H1 (cell line): Measurements from ENCODE around the gene CXCL10. TPM values are rescaled to one million over a fixed set of nuclear protein-coding genes. Genes with fewer than 3 reads are reported as not detected.

Source experiments
- CTCF ChIA-PET: fragments of 300-600 bp; sonication (Branson Sonifier 250); formaldehyde crosslinking; loops from one replicate; lab custom pipeline; 2021; ENCODE audit not compliant: partially characterized antibody; lab: Charles Lee
- POLR2A ChIA-PET: fragments of 300-600 bp; sonication (Branson Sonifier 250); formaldehyde crosslinking; loops from one replicate; lab custom pipeline; 2021; ENCODE audit warnings: inconsistent platforms; ENCODE audit not compliant: partially characterized antibody; lab: Charles Lee
- DNase-seq, 2 experiments: peaks; one replicate each; pipeline versions ENCODE4 v3.0.0 to v3.0.0-alpha.2; 2010 to 2022; ENCODE audit warnings: low spot score in 2 of 2, low read depth in 1 of 2, mixed read lengths in 1 of 2
- FAIRE-seq: peaks from 2 replicates; lab custom pipeline; 2011; peaks lifted over from hg19 to GRCh38; lab: Jason Lieb, UNC
- H2AFZ ChIP-seq: 2 replicates; pipeline ENCODE4 v1.8.1; 2012; ENCODE audit warnings: low read length, inconsistent platforms
- H2AK5ac ChIP-seq: 2 replicates; pipeline ENCODE4 v1.6.1; 2013; ENCODE audit warnings: low read depth, low read length
- H2BK120ac ChIP-seq: replicated peaks from 2 replicates; pipeline ENCODE3; 2013; ENCODE audit warnings: low read depth, low read length, inconsistent platforms
- H2BK12ac ChIP-seq: 2 replicates; pipeline ENCODE4 v1.6.1; 2013; ENCODE audit warnings: low read depth, low read length
- H2BK15ac ChIP-seq: 2 replicates; pipeline ENCODE4 v1.6.1; 2013; ENCODE audit warnings: low read length
- H2BK20ac ChIP-seq: 2 replicates; pipeline ENCODE4 v1.6.1; 2013; ENCODE audit warnings: low read length
- H2BK5ac ChIP-seq: 2 replicates; pipeline ENCODE4 v1.6.1; 2013; ENCODE audit warnings: low read depth, low read length
- H3K14ac ChIP-seq: 2 replicates; pipeline ENCODE4 v1.6.1; 2013; ENCODE audit warnings: inconsistent platforms; ENCODE audit not compliant: insufficient read length
- H3K18ac ChIP-seq: 2 replicates; pipeline ENCODE4 v1.6.1; 2013; ENCODE audit warnings: low read length; ENCODE audit errors: extremely low read depth
- H3K23ac ChIP-seq: 2 replicates; pipeline ENCODE4 v1.6.1; 2013; ENCODE audit warnings: inconsistent platforms; ENCODE audit not compliant: insufficient read length
- H3K23me2 ChIP-seq: 2 replicates; pipeline ENCODE4 v1.6.1; 2013; ENCODE audit warnings: low read depth, low read length
- H3K27ac ChIP-seq: 2 replicates; pipeline ENCODE4 v1.6.1; 2011; ENCODE audit warnings: low read depth, low read length, inconsistent platforms
- H3K27me3 ChIP-seq, 4 experiments: replicated peaks in 1 of 4; 1 replicate in 1 of 4; 2 replicates in 3 of 4; pipeline versions ENCODE4 v1.6.1 to v1.8.1; 2011 to 2013; ENCODE audit warnings: low read length in 3 of 4, mild to moderate bottlenecking in 3 of 4, inconsistent platforms in 2 of 4, mixed read lengths in 2 of 4, moderate library complexity in 1 of 4; ENCODE audit not compliant: control insufficient read depth in 3 of 4, insufficient read depth in 3 of 4; ENCODE audit errors: extremely low read depth in 1 of 4
- H3K36me3 ChIP-seq, 4 experiments: 2 replicates each; pipeline versions ENCODE4 v1.6.1 to v1.8.1; 2011 to 2013; ENCODE audit warnings: mild to moderate bottlenecking in 4 of 4, low read length in 3 of 4, moderate library complexity in 2 of 4, control low read depth in 1 of 4, inconsistent platforms in 1 of 4; ENCODE audit not compliant: insufficient read depth in 4 of 4, control insufficient read depth in 2 of 4
- H3K4ac ChIP-seq: replicated peaks from 2 replicates; pipeline ENCODE3; 2013; ENCODE audit warnings: low read length, low read depth, mixed read lengths, inconsistent platforms; ENCODE audit not compliant: insufficient read length
- H3K4me1 ChIP-seq, 4 experiments: replicated peaks in 1 of 4; 1 replicate in 1 of 4; 2 replicates in 3 of 4; pipeline versions ENCODE4 v1.6.1 to v1.8.1; 2011 to 2013; ENCODE audit warnings: low read length in 3 of 4, inconsistent platforms in 2 of 4, mixed read lengths in 1 of 4; ENCODE audit not compliant: insufficient read depth in 4 of 4, control insufficient read depth in 3 of 4
- H3K4me2 ChIP-seq, 2 experiments: 2 replicates each; pipeline versions ENCODE4 v1.6.1 to v1.8.1; 2011 to 2013; ENCODE audit warnings: low read depth in 2 of 2, low read length in 2 of 2, control low read depth in 1 of 2, inconsistent platforms in 1 of 2, mild to moderate bottlenecking in 1 of 2; ENCODE audit not compliant: insufficient read depth in 1 of 2
- H3K4me3 ChIP-seq, 4 experiments: fragments of 200-600, 300-600 bp in 1 of 4; sonication (generic), shearing (Covaris generic), sonication (Bioruptor Twin) in 1 of 4; 2 replicates each; pipeline versions ENCODE4 v1.5.1 to v1.8.1; 2011 to 2016; ENCODE audit warnings: low read length in 4 of 4, low read depth in 3 of 4, control low read depth in 2 of 4, inconsistent platforms in 2 of 4, mild to moderate bottlenecking in 2 of 4, mixed read lengths in 1 of 4, moderate library complexity in 1 of 4; ENCODE audit not compliant: insufficient read depth in 2 of 4; ENCODE audit errors: extremely low read depth in 1 of 4
- H3K56ac ChIP-seq: replicated peaks from 2 replicates; pipeline ENCODE3; 2013; ENCODE audit warnings: low read depth, mild to moderate bottlenecking, mixed read lengths, low read length, inconsistent platforms; ENCODE audit not compliant: insufficient read length
- H3K79me1 ChIP-seq: 2 replicates; pipeline ENCODE4 v1.6.1; 2013; ENCODE audit warnings: low read depth, low read length, control low read depth
- H3K79me2 ChIP-seq, 2 experiments: 2 replicates each; pipeline versions ENCODE4 v1.6.1 to v1.8.1; 2012 to 2013; ENCODE audit warnings: low read length in 2 of 2, mild to moderate bottlenecking in 2 of 2, inconsistent platforms in 1 of 2; ENCODE audit not compliant: insufficient read depth in 2 of 2, control insufficient read depth in 1 of 2
- H3K9ac ChIP-seq, 4 experiments: replicated peaks in 1 of 4; 1 replicate in 1 of 4; 2 replicates in 3 of 4; pipeline versions ENCODE4 v1.6.1 to v1.8.1; 2011 to 2013; ENCODE audit warnings: low read depth in 3 of 4, low read length in 3 of 4, control low read depth in 2 of 4, mild to moderate bottlenecking in 2 of 4, moderate library complexity in 2 of 4, inconsistent platforms in 1 of 4; ENCODE audit errors: extremely low read depth in 1 of 4
- H3K9me3 ChIP-seq, 2 experiments: 2 replicates each; pipeline versions ENCODE4 v1.6.1 to v1.8.1; 2012 to 2013; ENCODE audit warnings: mild to moderate bottlenecking in 2 of 2, moderate library complexity in 2 of 2, control low read depth in 1 of 2, inconsistent platforms in 1 of 2, low read depth in 1 of 2, low read length in 1 of 2, mixed read lengths in 1 of 2; ENCODE audit not compliant: insufficient read depth in 2 of 2
- H4K20me1 ChIP-seq, 2 experiments: replicated peaks in 1 of 2; 2 replicates each; pipeline versions ENCODE3 to v1.8.1; 2011 to 2013; ENCODE audit warnings: inconsistent platforms in 2 of 2, low read length in 2 of 2, mild to moderate bottlenecking in 1 of 2; ENCODE audit not compliant: insufficient read depth in 2 of 2, control insufficient read depth in 1 of 2
- H4K5ac ChIP-seq: 2 replicates; pipeline ENCODE4 v1.6.1; 2013; ENCODE audit warnings: low read length, low read depth, mixed read lengths, inconsistent platforms; ENCODE audit not compliant: insufficient read length
- H4K8ac ChIP-seq: 2 replicates; pipeline ENCODE4 v1.8.0; 2013; ENCODE audit warnings: mild to moderate bottlenecking, moderate library complexity, low read length, inconsistent platforms; ENCODE audit not compliant: insufficient read depth; ENCODE audit errors: extremely low read depth
- H4K91ac ChIP-seq: replicated peaks from 2 replicates; pipeline ENCODE3; 2013; ENCODE audit warnings: low read length, mixed read lengths, inconsistent platforms; ENCODE audit not compliant: insufficient read length
- CBX5 ChIP-seq: fragments of 300-800, 300-1000 bp; sonication (generic); IDR thresholded peaks from 2 replicates; pipeline ENCODE4 v1.7.1; 2016; ENCODE audit warnings: antibody characterized with exemption, low read length, low read depth
- CHD1 ChIP-seq: IDR thresholded peaks from 2 replicates; pipeline ENCODE4 v1.6.1; 2012; ENCODE audit warnings: low read depth, low read length, improper control_type of control experiment
- EGR1 ChIP-seq: IDR thresholded peaks from 2 replicates; pipeline ENCODE4 v1.6.1; 2011; ENCODE audit warnings: low read depth, low read length, borderline replicate concordance
- EP300 ChIP-seq, 2 experiments: IDR thresholded peaks; 1 replicate in 1 of 2; 2 replicates in 1 of 2; pipeline ENCODE4 v1.6.1; 2011 to 2012; ENCODE audit warnings: low read depth in 2 of 2, low read length in 2 of 2, mild to moderate bottlenecking in 2 of 2, borderline replicate concordance in 1 of 2, inconsistent platforms in 1 of 2, moderate library complexity in 1 of 2
- JUN ChIP-seq: IDR thresholded peaks from 2 replicates; pipeline ENCODE4 v1.6.1; 2011; ENCODE audit warnings: low read depth, mild to moderate bottlenecking, improper control_type of control experiment, low read length
- JUND ChIP-seq: IDR thresholded peaks from 2 replicates; pipeline ENCODE4 v1.6.1; 2011; ENCODE audit warnings: mild to moderate bottlenecking, improper control_type of control experiment, low read length
- KDM4A ChIP-seq: IDR thresholded peaks from one replicate; pipeline ENCODE4 v1.7.1; 2012; ENCODE audit warnings: low read depth, mild to moderate bottlenecking, moderate library complexity, low read length, inconsistent platforms; ENCODE audit not compliant: severe bottlenecking
- PHF8 ChIP-seq: fragments of 200-600 bp; sonication (generic); conservative IDR thresholded peaks from 2 replicates; pipeline ENCODE4 v1.7.1; 2012; ENCODE audit warnings: low read depth, mild to moderate bottlenecking, inconsistent platforms, low read length, moderate library complexity
- RNF2 ChIP-seq: fragments of 200-900, 300-1000 bp; sonication (generic); IDR thresholded peaks from 2 replicates; pipeline ENCODE4 v1.7.1; 2016; ENCODE audit warnings: borderline replicate concordance, low read depth, mild to moderate bottlenecking, antibody characterized with exemption, low read length; ENCODE audit not compliant: poor library complexity, severe bottlenecking; ENCODE audit errors: missing control alignments
- ZNF274 ChIP-seq: IDR thresholded peaks from 2 replicates; pipeline ENCODE4 v1.7.0; 2012; ENCODE audit warnings: low read length, borderline replicate concordance; ENCODE audit errors: extremely low read depth
- WGBS, 2 experiments: shearing (Covaris generic) in 1 of 2; methylation state at CpG; one replicate each; pipeline versions ENCODE4 v1.1.6 to v1.1.7; 2013 to 2015; ENCODE audit warnings: low lambda C conversion rate in 2 of 2, mixed read lengths in 2 of 2, inconsistent platforms in 1 of 2, low coverage in 1 of 2, missing lambda C conversion rate in 1 of 2; ENCODE audit not compliant: insufficient replicate concordance in 2 of 2, insufficient coverage in 1 of 2, insufficient read length in 1 of 2; ENCODE audit errors: extremely low coverage in 1 of 2, missing lambda C conversion rate in 1 of 2; 5-methylcytosine and 5-hydroxymethylcytosine counted together
- polyA plus RNA-seq, 7 experiments: library from polyadenylated mRNA; depleted of rRNA in 3 of 7; stranded (reverse) in 5 of 7; unstranded in 2 of 7; fragments of >200 nt in 5 of 7; fragments of 200-250 nt in 2 of 7; gene quantifications; 1 replicate in 5 of 7; 2 replicates in 1 of 7; 4 replicates in 1 of 7; pipeline versions ENCODE4 v1.2.1 to v1.2.3, GENCODE V29; 2011 to 2013; ENCODE audit warnings: missing spikeins in 2 of 7, mixed read lengths in 2 of 7
- total RNA-seq: library from RNA; stranded (reverse); fragmentation: NEBNext Ultra II Directional; extraction: Animal tissue kit (Norgen Biotek cat#: 25700); gene quantifications from 2 replicates; pipeline ENCODE4 v1.2.1, GENCODE V29; 2021
- TF ChIP-seq, protein P1 (sequence below), 3 experiments: IDR thresholded peaks; 1 replicate in 2 of 3; 2 replicates in 1 of 3; pipeline versions ENCODE4 v1.5.1 to v1.6.1; 2011; ENCODE audit warnings: low read length in 3 of 3, mild to moderate bottlenecking in 3 of 3, inconsistent platforms in 2 of 3, low read depth in 1 of 3, moderate library complexity in 1 of 3; ENCODE audit not compliant: insufficient read depth in 1 of 3; ENCODE audit errors: control extremely low read depth in 1 of 3

CXCL10 gene
- total and polyA plus RNA-seq, 2 of the 8 experiments (the other 6 are each of a cell fraction or from before 2014, with no cell fraction given), result not detected

DNA sequence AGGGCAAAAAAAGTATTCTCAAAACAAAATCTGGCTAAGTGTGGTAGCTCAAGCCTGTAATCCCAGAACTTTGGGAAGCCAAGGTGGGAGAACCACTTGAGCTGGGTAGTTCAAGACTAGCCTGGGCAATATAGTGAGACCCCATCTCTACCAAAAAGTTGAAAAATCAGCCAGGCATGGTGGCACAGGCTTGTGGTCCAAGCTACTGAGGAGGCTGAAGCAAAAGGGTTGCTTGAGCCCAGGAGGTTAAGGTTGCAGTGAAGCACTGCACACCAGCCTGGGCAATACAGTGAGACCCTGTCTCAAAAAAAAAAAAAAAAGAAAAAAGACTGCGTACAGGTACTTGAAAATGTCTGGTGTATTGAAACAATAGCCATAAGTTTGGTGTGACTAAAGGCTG, 30.8 kb downstream of the CXCL10 start:
- no peak for FAIRE-seq
- H2BK12ac ChIP-seq, result no peak overlapping the region
- no peak for TF ChIP-seq PHF8
- TF ChIP-seq, protein P1, sequence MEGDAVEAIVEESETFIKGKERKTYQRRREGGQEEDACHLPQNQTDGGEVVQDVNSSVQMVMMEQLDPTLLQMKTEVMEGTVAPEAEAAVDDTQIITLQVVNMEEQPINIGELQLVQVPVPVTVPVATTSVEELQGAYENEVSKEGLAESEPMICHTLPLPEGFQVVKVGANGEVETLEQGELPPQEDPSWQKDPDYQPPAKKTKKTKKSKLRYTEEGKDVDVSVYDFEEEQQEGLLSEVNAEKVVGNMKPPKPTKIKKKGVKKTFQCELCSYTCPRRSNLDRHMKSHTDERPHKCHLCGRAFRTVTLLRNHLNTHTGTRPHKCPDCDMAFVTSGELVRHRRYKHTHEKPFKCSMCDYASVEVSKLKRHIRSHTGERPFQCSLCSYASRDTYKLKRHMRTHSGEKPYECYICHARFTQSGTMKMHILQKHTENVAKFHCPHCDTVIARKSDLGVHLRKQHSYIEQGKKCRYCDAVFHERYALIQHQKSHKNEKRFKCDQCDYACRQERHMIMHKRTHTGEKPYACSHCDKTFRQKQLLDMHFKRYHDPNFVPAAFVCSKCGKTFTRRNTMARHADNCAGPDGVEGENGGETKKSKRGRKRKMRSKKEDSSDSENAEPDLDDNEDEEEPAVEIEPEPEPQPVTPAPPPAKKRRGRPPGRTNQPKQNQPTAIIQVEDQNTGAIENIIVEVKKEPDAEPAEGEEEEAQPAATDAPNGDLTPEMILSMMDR (IDR thresholded peaks at IDR 0.05; ENCODE audit: control extremely low read depth in 1 of 3, insufficient read depth in 1 of 3, low read depth in 1 of 3, low read length in 3 of 3), result no peak
- no peak for TF ChIP-seq KDM4A
- no peak for TF ChIP-seq EGR1
- TF ChIP-seq JUN, result no peak
- no peak for TF ChIP-seq EP300 (IDR thresholded peaks at IDR 0.05; ENCODE audit: borderline replicate concordance in 1 of 2, low read depth in 2 of 2, low read length in 2 of 2)
- no peak for TF ChIP-seq CHD1
- TF ChIP-seq RNF2, result no peak
- TF ChIP-seq JUND, result no peak
- TF ChIP-seq CBX5, result no peak
- TF ChIP-seq ZNF274, result no peak

More for the DNA sequence above, 30.8 kb downstream of the CXCL10 start:
- Histone ChIP-seq H4K8ac (no peak overlapping the region), H3K79me1 (peaks cover 5% of the 10 kb centered on the region; the same call in 1 of the 2 replicates), H3K23ac (no peak overlapping the region), H3K23me2 (peaks cover 8% of the 10 kb centered on the region; the same call in 1 of the 2 replicates), H3K9ac (no peak overlapping the region), H4K5ac (no peak overlapping the region), H2AK5ac (no peak overlapping the region), H2BK15ac (no peak overlapping the region), H3K4me2 (no peak overlapping the region), H3K79me2 (peaks cover 28 to 33% of the 10 kb centered on the region in 2 experiments), H3K56ac (no peak overlapping the region), H3K4me3 (no peak overlapping the region), H2BK120ac (no peak overlapping the region), H3K4me1 (peaks cover 0 to 4% (median 0%) of the 10 kb centered on the region in 4 experiments; a peak in 5 of 7 replicates), H3K27ac (no peak overlapping the region), H3K27me3 (no peaks in the 10 kb centered on the region), H3K4ac (no peak overlapping the region), H2BK5ac (no peak overlapping the region), H4K20me1 (peaks cover 3 to 12% of the 10 kb centered on the region in 2 experiments), H3K18ac (no peak overlapping the region), H3K14ac (no peak overlapping the region), H2AFZ (no peak overlapping the region), H4K91ac (no peak overlapping the region), H3K36me3 (no peaks in the 10 kb centered on the region), H3K9me3 (no peaks in the 10 kb centered on the region), H2BK20ac (no peak overlapping the region)
- ChIA-PET POLR2A (no interaction called here), CTCF (interaction anchor here (0.7 to 7.2 kb wide), 7 partner anchors 47 to 674 kb away, joined by 3 to 89 read pairs (median 6); no protein-coding TSS in a partner anchor)
- no peak for DNase-seq
- WGBS, 2 experiments, result 70% methylated on average over 1 of the region's 1 CpG; no CpG with 5 or more reads in 1 of the 2 experiments
